HL-60 (cell line): Measurements from ENCODE around the gene MORC4.

Experiments
- CTCF ChIP-seq: IDR thresholded peaks from one replicate; pipeline ENCODE4 v1.5.1; 2011; ENCODE audit warnings: low read length, control low read depth, inconsistent platforms; ENCODE audit not compliant: insufficient read depth
- POLR2AphosphoS5 ChIP-seq: IDR thresholded peaks from 2 replicates; pipeline ENCODE4 v1.6.1; 2012; ENCODE audit warnings: low read depth

GRCh38 chrX:106919932-106920452 is 80.0 kb downstream of the MORC4 start, which contains the start of gene CLDN2:
- TF ChIP-seq CTCF (no peak), POLR2AphosphoS5 (no peak)
